ENCODE measurements around the gene CCDC154.

CCDC154 gene

GRCh38 chr16:1443980-1444729 is at the start of gene CCDC154:
TSS of gene CCDC154 (minus strand) at chr16:1444556. CDS start at chr16:1444322, 234 bp downstream.
- H3K27me3 ChIP-seq (ENCODE audit: control insufficient read depth, insufficient read depth, low read length): no peaks in the 10 kb centered on the region
- no peaks in the 10 kb centered on the region for H3K4me1 ChIP-seq (ENCODE audit: control insufficient read depth, insufficient read depth, low read length)
- no peaks in the 10 kb centered on the region for H3K9me3 ChIP-seq (ENCODE audit: control insufficient read depth, insufficient read depth, low read length)
- no peak within 1 kb of the TSS for H3K4me3 ChIP-seq (ENCODE audit: low read depth, low read length)
- H3K9ac ChIP-seq (ENCODE audit: low read depth, low read length): no peak within 1 kb of the TSS
- peaks cover 25% of the 10 kb centered on the region for H3K36me3 ChIP-seq (ENCODE audit: control insufficient read depth, insufficient read depth, low read length)
- H3K27ac ChIP-seq (ENCODE audit: low read depth, low read length): no peak within 1 kb of the TSS

DNA sequence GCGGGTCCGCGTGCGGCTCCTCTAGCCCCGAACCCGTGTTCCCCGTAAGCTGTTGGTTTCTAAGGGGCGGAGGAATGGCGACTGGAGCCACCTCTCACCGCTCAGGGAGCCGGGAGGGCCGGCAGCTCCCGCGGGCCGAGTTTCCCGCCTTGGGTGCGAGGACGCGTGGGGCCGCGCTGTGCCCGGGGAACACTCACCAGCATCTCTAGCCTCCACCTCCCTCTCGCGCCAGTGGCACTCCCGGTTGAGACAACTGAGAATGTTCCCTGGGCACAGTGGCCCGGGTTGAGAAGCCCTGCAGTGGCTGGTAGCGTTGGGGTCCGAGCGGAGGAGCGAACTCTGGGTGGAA is 49.4 kb upstream of the CCDC154 start:
- Histone ChIP-seq H3K9ac (ENCODE audit: low read depth, low read length) (peak overlapping the region; percentile 94), H3K36me3 (ENCODE audit: control insufficient read depth, insufficient read depth, low read length) (peaks cover 35% of the 10 kb centered on the region), H3K4me3 (ENCODE audit: low read depth, low read length) (peak overlapping the region; percentile 83), H3K27me3 (ENCODE audit: control insufficient read depth, insufficient read depth, low read length) (no peaks in the 10 kb centered on the region), H3K4me1 (ENCODE audit: control insufficient read depth, insufficient read depth, low read length) (0 out of 2 replicates have a peak, but pooled peaks cover 3% of the 10 kb centered on the region), H3K9me3 (ENCODE audit: control insufficient read depth, insufficient read depth, low read length) (no peaks in the 10 kb centered on the region), H3K27ac (ENCODE audit: low read depth, low read length) (peak overlapping the region; percentile 87)

DNA sequence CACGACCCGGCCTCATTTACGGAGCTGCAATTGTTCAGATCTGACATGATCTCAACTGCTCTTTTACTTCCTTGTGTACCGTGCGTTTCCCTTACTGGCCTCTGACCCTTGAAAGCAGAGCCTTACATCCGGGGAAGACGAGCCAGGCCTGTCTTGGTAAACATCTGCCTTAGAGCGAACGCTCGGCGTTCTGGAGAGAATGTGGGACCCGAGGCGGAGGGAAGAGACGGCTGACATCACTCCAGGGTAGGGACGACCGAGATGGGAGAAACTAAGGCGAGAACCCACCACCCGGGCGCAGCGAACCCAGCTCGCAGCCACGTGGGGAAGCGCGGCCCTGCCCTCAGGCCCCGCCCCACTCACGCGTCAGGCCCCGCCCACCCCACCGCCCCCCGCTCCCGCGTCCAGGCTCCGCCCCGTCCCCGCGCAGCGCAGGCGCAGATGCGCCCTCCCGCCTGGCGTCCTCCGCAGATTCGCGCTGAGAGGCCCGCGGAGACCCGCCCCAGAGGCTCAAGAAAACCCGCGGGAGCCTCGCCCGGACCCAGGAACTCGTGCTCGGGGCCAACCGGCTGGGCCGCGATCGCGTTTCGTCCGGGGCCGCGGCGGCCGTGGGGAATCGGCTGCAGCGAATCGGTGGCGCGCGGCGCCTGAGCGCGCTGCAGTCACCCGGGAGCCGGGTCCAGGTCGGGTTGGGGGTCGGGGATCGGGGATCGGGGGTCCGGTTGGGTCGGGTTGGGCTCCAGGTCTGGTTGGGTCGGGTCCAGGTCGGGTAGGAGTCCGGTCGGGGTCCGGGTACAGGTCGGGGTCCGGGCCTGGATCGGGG is 48.8 kb upstream of the CCDC154 start, which contains the start of gene TELO2:
Gene TELO2, plus strand, starts transcription at position 438 of the 823 bp plus-strand sequence. CDS start 922 bp downstream, outside the sequence.
- Histone ChIP-seq H3K36me3 (ENCODE audit: control insufficient read depth, insufficient read depth, low read length) (peaks cover 35% of the 10 kb centered on the region), H3K4me3 (ENCODE audit: low read depth, low read length) (peak within 1 kb of the TSS; percentile 83), H3K27ac (ENCODE audit: low read depth, low read length) (peak within 1 kb of the TSS; percentile 87), H3K27me3 (ENCODE audit: control insufficient read depth, insufficient read depth, low read length) (no peaks in the 10 kb centered on the region), H3K4me1 (ENCODE audit: control insufficient read depth, insufficient read depth, low read length) (0 out of 2 replicates have a peak, but pooled peaks cover 3% of the 10 kb centered on the region), H3K9ac (ENCODE audit: low read depth, low read length) (peak within 1 kb of the TSS; percentile 94), H3K9me3 (ENCODE audit: control insufficient read depth, insufficient read depth, low read length) (no peaks in the 10 kb centered on the region)

DNA sequence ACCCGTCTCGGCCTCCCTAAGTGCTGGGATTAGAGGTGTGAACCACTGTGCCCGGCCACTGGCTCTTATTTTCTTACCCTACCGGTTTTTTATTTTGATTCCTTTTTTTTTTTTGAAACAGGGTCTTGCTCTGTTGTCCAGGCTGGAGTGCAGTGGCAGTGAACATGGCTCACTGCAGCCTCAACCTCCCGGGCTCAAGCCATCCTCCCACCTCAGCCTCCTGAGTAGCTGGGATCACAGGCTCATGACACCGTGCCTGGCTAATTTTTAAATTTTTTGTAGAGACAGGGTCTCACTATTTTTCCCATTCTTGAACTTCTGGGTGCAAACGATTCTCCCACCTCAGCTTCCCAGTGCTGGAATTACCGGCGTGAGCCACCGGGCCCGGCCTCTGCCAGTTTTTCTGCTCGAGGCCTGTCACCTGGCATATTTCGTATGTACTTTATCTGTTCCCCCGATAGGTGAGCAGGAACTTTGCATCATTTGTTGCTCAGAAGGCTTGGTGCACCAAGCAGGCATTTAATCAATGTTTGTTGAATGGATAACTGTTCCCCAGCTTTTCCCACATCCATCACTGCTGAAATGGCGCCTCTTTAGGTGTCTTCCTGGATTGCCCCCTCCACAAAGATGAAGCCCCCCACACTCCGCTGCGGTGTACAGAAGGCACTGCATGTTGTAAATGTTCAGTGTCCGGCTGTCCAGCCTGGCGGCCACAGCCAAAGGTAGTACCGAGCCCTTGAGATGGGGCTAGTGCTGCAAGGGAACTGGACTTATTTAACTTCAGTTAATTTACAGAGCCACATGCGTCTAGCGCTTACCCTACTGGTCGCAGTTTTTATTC is 47.9 kb upstream of the CCDC154 start:
- Histone ChIP-seq H3K9me3 (ENCODE audit: control insufficient read depth, insufficient read depth, low read length) (no peaks in the 10 kb centered on the region), H3K4me1 (ENCODE audit: control insufficient read depth, insufficient read depth, low read length) (0 out of 2 replicates have a peak, but pooled peaks cover 3% of the 10 kb centered on the region), H3K27me3 (ENCODE audit: control insufficient read depth, insufficient read depth, low read length) (no peaks in the 10 kb centered on the region), H3K4me3 (ENCODE audit: low read depth, low read length) (peak overlapping the region; percentile 83), H3K27ac (ENCODE audit: low read depth, low read length) (peak overlapping the region; percentile 80), H3K36me3 (ENCODE audit: control insufficient read depth, insufficient read depth, low read length) (peaks cover 29% of the 10 kb centered on the region), H3K9ac (ENCODE audit: low read depth, low read length) (peak overlapping the region; percentile 94)

- Histone ChIP-seq H3K9ac (ENCODE audit: low read depth, low read length) (no peak overlapping the region), H3K36me3 (ENCODE audit: control insufficient read depth, insufficient read depth, low read length) (peaks cover 20% of the 10 kb centered on the region), H3K4me1 (ENCODE audit: control insufficient read depth, insufficient read depth, low read length) (0 out of 2 replicates have a peak, but pooled peaks cover 3% of the 10 kb centered on the region), H3K9me3 (ENCODE audit: control insufficient read depth, insufficient read depth, low read length) (no peaks in the 10 kb centered on the region), H3K27me3 (ENCODE audit: control insufficient read depth, insufficient read depth, low read length) (no peaks in the 10 kb centered on the region), H3K27ac (ENCODE audit: low read depth, low read length) (no peak overlapping the region), H3K4me3 (ENCODE audit: low read depth, low read length) (no peak overlapping the region)
These were observed 47.0 kb upstream of the CCDC154 start for GRCh38 chr16:1491327-1491726.

- no peaks in the 10 kb centered on the region for H3K9me3 ChIP-seq (ENCODE audit: control insufficient read depth, insufficient read depth, low read length)
- 0 out of 2 replicates have a peak, but pooled peaks cover under 1% of the 10 kb centered on the region for H3K4me1 ChIP-seq (ENCODE audit: control insufficient read depth, insufficient read depth, low read length)
- H3K27ac ChIP-seq (ENCODE audit: low read depth, low read length): no peak overlapping the region
- H3K36me3 ChIP-seq (ENCODE audit: control insufficient read depth, insufficient read depth, low read length): no peaks in the 10 kb centered on the region
- H3K9ac ChIP-seq (ENCODE audit: low read depth, low read length): no peak overlapping the region
- no peaks in the 10 kb centered on the region for H3K27me3 ChIP-seq (ENCODE audit: control insufficient read depth, insufficient read depth, low read length)
- no peak overlapping the region for H3K4me3 ChIP-seq (ENCODE audit: low read depth, low read length)
These were observed 44.7 kb upstream of the CCDC154 start for GRCh38 chr16:1489077-1489476.

GRCh38 chr16:1488619-1489018 is 44.3 kb upstream of the CCDC154 start, which contains the start of gene PTX4:
TSS of gene PTX4 (minus strand) at chr16:1488944. CDS start at chr16:1488909, 35 bp downstream.
- Histone ChIP-seq H3K9me3 (ENCODE audit: control insufficient read depth, insufficient read depth, low read length) (no peaks in the 10 kb centered on the region), H3K9ac (ENCODE audit: low read depth, low read length) (no peak within 1 kb of the TSS), H3K4me3 (ENCODE audit: low read depth, low read length) (no peak within 1 kb of the TSS), H3K27me3 (ENCODE audit: control insufficient read depth, insufficient read depth, low read length) (no peaks in the 10 kb centered on the region), H3K36me3 (ENCODE audit: control insufficient read depth, insufficient read depth, low read length) (no peaks in the 10 kb centered on the region), H3K27ac (ENCODE audit: low read depth, low read length) (no peak within 1 kb of the TSS), H3K4me1 (ENCODE audit: control insufficient read depth, insufficient read depth, low read length) (no peaks in the 10 kb centered on the region)

- H3K4me1 ChIP-seq (ENCODE audit: control insufficient read depth, insufficient read depth, low read length): no peaks in the 10 kb centered on the region
- H3K27me3 ChIP-seq (ENCODE audit: control insufficient read depth, insufficient read depth, low read length): no peaks in the 10 kb centered on the region
- H3K36me3 ChIP-seq (ENCODE audit: control insufficient read depth, insufficient read depth, low read length): no peaks in the 10 kb centered on the region
These were observed 43.8 kb upstream of the CCDC154 start for GRCh38 chr16:1488054-1488601.

GRCh38 chr16:1487395-1488053 is 43.2 kb upstream of the CCDC154 start:
- no peak overlapping the region for H3K27ac ChIP-seq (ENCODE audit: low read depth, low read length)
- H3K4me1 ChIP-seq (ENCODE audit: control insufficient read depth, insufficient read depth, low read length): no peaks in the 10 kb centered on the region
- no peaks in the 10 kb centered on the region for H3K36me3 ChIP-seq (ENCODE audit: control insufficient read depth, insufficient read depth, low read length)
- no peak overlapping the region for H3K9ac ChIP-seq (ENCODE audit: low read depth, low read length)
- no peaks in the 10 kb centered on the region for H3K9me3 ChIP-seq (ENCODE audit: control insufficient read depth, insufficient read depth, low read length)
- H3K4me3 ChIP-seq (ENCODE audit: low read depth, low read length): no peak overlapping the region
- no peaks in the 10 kb centered on the region for H3K27me3 ChIP-seq (ENCODE audit: control insufficient read depth, insufficient read depth, low read length)

More at GRCh38 chr16:1488054-1488601, 43.8 kb upstream of the CCDC154 start:
- no peaks in the 10 kb centered on the region for H3K9me3 ChIP-seq (ENCODE audit: control insufficient read depth, insufficient read depth, low read length)
- H3K27ac ChIP-seq (ENCODE audit: low read depth, low read length): no peak overlapping the region
- no peak overlapping the region for H3K9ac ChIP-seq (ENCODE audit: low read depth, low read length)
- no peak overlapping the region for H3K4me3 ChIP-seq (ENCODE audit: low read depth, low read length)

All from HUES48 (cell line).